IMR-90 (cell line): Measurements from ENCODE around the gene MSI2. TPM values are rescaled to one million over a fixed set of nuclear protein-coding genes. Genes with fewer than 3 reads are reported as not detected.

Experiments used
- ATAC-seq: fragments of 200-7000 bp; cut with Tn5 transposase; 2 replicates; pipeline ENCODE4 v1.9.1; 2020; ENCODE audit warnings: low read depth, mild to moderate bottlenecking, moderate library complexity
- BruUV-seq: library from RNA; stranded (reverse); fragments of 400-500 nt; replicated peaks from 2 replicates; lab custom pipeline; 2021; lab: Mats Ljungman, UMichigan
- CTCF ChIA-PET: fragments of 300-600 bp; formaldehyde crosslinking; extraction: SDS; loops from one replicate; lab custom pipeline; 2021; ENCODE audit warnings: antibody characterized with exemption; lab: Yijun Ruan, JAX
- POLR2A ChIA-PET: fragments of 300-600 bp; sonication (Branson Sonifier 250); formaldehyde crosslinking; loops from one replicate; lab custom pipeline; 2022; ENCODE audit warnings: antibody characterized with exemption; ENCODE audit not compliant: unreplicated experiment; lab: Charles Lee
- DNase-seq: peaks from one replicate; pipeline ENCODE4 v3.0.0; 2013
- H2AFZ ChIP-seq: replicated peaks from 2 replicates; pipeline ENCODE3; 2013; ENCODE audit warnings: low read length, mild to moderate bottlenecking; ENCODE audit not compliant: poor library complexity
- H2AK5ac ChIP-seq: 2 replicates; pipeline ENCODE4 v1.6.1; 2013; ENCODE audit warnings: low read depth, low read length, inconsistent platforms
- H2AK9ac ChIP-seq: replicated peaks from 2 replicates; pipeline ENCODE3; 2013; ENCODE audit warnings: mild to moderate bottlenecking, low read depth, low read length, moderate library complexity; ENCODE audit not compliant: poor library complexity
- H2BK120ac ChIP-seq: 2 replicates; pipeline ENCODE4 v1.6.1; 2013; ENCODE audit warnings: low read depth, low read length, inconsistent platforms
- H2BK15ac ChIP-seq: 3 replicates; pipeline ENCODE4 v1.6.1; 2013; ENCODE audit warnings: low read depth, low read length, inconsistent platforms
- H2BK20ac ChIP-seq: 2 replicates; pipeline ENCODE4 v1.6.1; 2013; ENCODE audit warnings: low read depth, mild to moderate bottlenecking, inconsistent platforms, low read length, moderate library complexity
- H2BK5ac ChIP-seq: 2 replicates; pipeline ENCODE4 v1.6.1; 2013; ENCODE audit warnings: mild to moderate bottlenecking, low read depth, low read length, inconsistent platforms; ENCODE audit not compliant: poor library complexity, severe bottlenecking
- H3K14ac ChIP-seq: replicated peaks from 2 replicates; pipeline ENCODE4 v1.6.1; 2013; ENCODE audit warnings: low read depth, low read length, inconsistent platforms
- H3K18ac ChIP-seq: 2 replicates; pipeline ENCODE4 v1.6.1; 2013; ENCODE audit warnings: low read depth, low read length, control low read depth
- H3K23ac ChIP-seq: 2 replicates; pipeline ENCODE4 v1.6.1; 2013; ENCODE audit warnings: low read depth, low read length, inconsistent platforms
- H3K27ac ChIP-seq: 2 replicates; pipeline ENCODE4 v1.5.1; 2013; ENCODE audit warnings: mild to moderate bottlenecking, control low read depth, low read length; ENCODE audit not compliant: insufficient read depth
- H3K27me3 ChIP-seq: 2 replicates; pipeline ENCODE4 v1.6.1; 2013; ENCODE audit warnings: low read length; ENCODE audit not compliant: control insufficient read depth, insufficient read depth
- H3K36me3 ChIP-seq: 2 replicates; pipeline ENCODE4 v1.6.1; 2013; ENCODE audit warnings: low read length, mixed read lengths; ENCODE audit not compliant: control insufficient read depth, insufficient read depth
- H3K4ac ChIP-seq: 2 replicates; pipeline ENCODE4 v1.6.1; 2013; ENCODE audit warnings: low read depth, low read length, inconsistent platforms
- H3K4me1 ChIP-seq: 2 replicates; pipeline ENCODE4 v1.6.1; 2013; ENCODE audit warnings: low read length, mixed read lengths; ENCODE audit not compliant: control insufficient read depth, insufficient read depth
- H3K4me2 ChIP-seq: 2 replicates; pipeline ENCODE4 v1.6.1; 2013; ENCODE audit warnings: low read depth, mild to moderate bottlenecking, control low read depth, low read length, moderate library complexity
- H3K4me3 ChIP-seq: 2 replicates; pipeline ENCODE4 v1.5.1; 2013; ENCODE audit warnings: low read depth, mild to moderate bottlenecking, control low read depth, low read length, moderate library complexity; ENCODE audit not compliant: insufficient read depth
- H3K56ac ChIP-seq: 2 replicates; pipeline ENCODE4 v1.6.1; 2013; ENCODE audit warnings: low read length, inconsistent platforms; ENCODE audit not compliant: insufficient read depth; ENCODE audit errors: extremely low read depth
- H3K79me1 ChIP-seq, 2 experiments: 2 replicates each; pipeline ENCODE4 v1.6.1; 2013; ENCODE audit warnings: low read length in 2 of 2, inconsistent platforms in 1 of 2, low read depth in 1 of 2
- H3K9ac ChIP-seq: 2 replicates; pipeline ENCODE4 v1.6.1; 2013; ENCODE audit warnings: low read depth, low read length, control low read depth
- H3K9me1 ChIP-seq: 2 replicates; pipeline ENCODE4 v1.6.1; 2013; ENCODE audit warnings: low read length, inconsistent platforms; ENCODE audit not compliant: insufficient read depth
- H3K9me3 ChIP-seq: 2 replicates; pipeline ENCODE4 v1.6.1; 2013; ENCODE audit warnings: low read length; ENCODE audit not compliant: control insufficient read depth, insufficient read depth
- H4K20me1 ChIP-seq: 2 replicates; pipeline ENCODE4 v1.6.1; 2013; ENCODE audit warnings: low read length, inconsistent platforms; ENCODE audit not compliant: insufficient read depth
- H4K5ac ChIP-seq: 2 replicates; pipeline ENCODE4 v1.6.1; 2013; ENCODE audit warnings: mild to moderate bottlenecking, low read depth, low read length, control low read depth
- H4K8ac ChIP-seq, 2 experiments: 2 replicates each; pipeline ENCODE4 v1.6.1; 2013; ENCODE audit warnings: low read depth in 2 of 2, low read length in 2 of 2, control low read depth in 1 of 2, inconsistent platforms in 1 of 2
- H4K91ac ChIP-seq: 2 replicates; pipeline ENCODE4 v1.6.1; 2013; ENCODE audit warnings: low read depth, low read length, inconsistent platforms; ENCODE audit not compliant: insufficient read depth
- BHLHE40 ChIP-seq: fragments of 150-350 bp; IDR thresholded peaks from 2 replicates; pipeline ENCODE4 v1.6.1; 2016; ENCODE audit warnings: mild to moderate bottlenecking, low read depth, low read length
- CEBPB ChIP-seq: IDR thresholded peaks from 2 replicates; pipeline ENCODE4 v1.6.1; 2012; ENCODE audit warnings: low read depth, low read length, improper control_type of control experiment
- CHD1 ChIP-seq: IDR thresholded peaks from 2 replicates; pipeline ENCODE4 v1.6.1; 2012; ENCODE audit warnings: low read depth, low read length, improper control_type of control experiment
- CTCF ChIP-seq: conservative IDR thresholded peaks from 2 replicates; pipeline ENCODE4 v1.5.1; 2012; ENCODE audit warnings: mild to moderate bottlenecking, low read depth, low read length, improper control_type of control experiment
- ELK1 ChIP-seq: fragments of 150-350 bp; IDR thresholded peaks from 2 replicates; pipeline ENCODE4 v1.6.1; 2016; ENCODE audit warnings: low read depth, mild to moderate bottlenecking, low read length, moderate library complexity, borderline replicate concordance
- MAFK ChIP-seq: IDR thresholded peaks from 2 replicates; pipeline ENCODE4 v1.6.1; 2012; ENCODE audit warnings: low read depth, low read length, improper control_type of control experiment
- MAZ ChIP-seq: IDR thresholded peaks from 2 replicates; pipeline ENCODE4 v1.6.1; 2012; ENCODE audit warnings: low read depth, mild to moderate bottlenecking, low read length, improper control_type of control experiment, moderate library complexity, borderline replicate concordance
- MXI1 ChIP-seq: IDR thresholded peaks from 2 replicates; pipeline ENCODE4 v1.6.1; 2012; ENCODE audit warnings: low read depth, mild to moderate bottlenecking, low read length, moderate library complexity, borderline replicate concordance
- NFE2L2 ChIP-seq: fragments of 150-350 bp; IDR thresholded peaks from 2 replicates; pipeline ENCODE4 v1.6.1; 2016; ENCODE audit warnings: low read depth, mild to moderate bottlenecking, low read length
- RAD21 ChIP-seq: IDR thresholded peaks from 2 replicates; pipeline ENCODE4 v1.6.1; 2012; ENCODE audit warnings: low read length, improper control_type of control experiment
- RCOR1 ChIP-seq: IDR thresholded peaks from 2 replicates; pipeline ENCODE4 v1.6.1; 2012; ENCODE audit warnings: mild to moderate bottlenecking, low read length, improper control_type of control experiment; ENCODE audit not compliant: insufficient replicate concordance
- RFX5 ChIP-seq: IDR thresholded peaks from 2 replicates; pipeline ENCODE4 v1.8.0; 2012; ENCODE audit warnings: low read depth, mild to moderate bottlenecking, low read length, moderate library complexity
- SMC3 ChIP-seq: fragments of 150-350 bp; IDR thresholded peaks from 2 replicates; pipeline ENCODE4 v1.6.1; 2016; ENCODE audit warnings: low read depth, mild to moderate bottlenecking, antibody characterized with exemption, low read length, moderate library complexity
- USF2 ChIP-seq: fragments of 150-350 bp; IDR thresholded peaks from 2 replicates; pipeline ENCODE4 v1.6.1; 2017; ENCODE audit warnings: mild to moderate bottlenecking, antibody characterized with exemption, low read length, low read depth
- WGBS, 2 experiments: methylation state at CpG; one replicate each; pipeline versions ENCODE4 v1.1.5 to v1.1.7; 2013; ENCODE audit warnings: missing lambda C conversion rate in 2 of 2; ENCODE audit not compliant: insufficient read length in 1 of 2; ENCODE audit errors: extremely low coverage in 2 of 2; 5-methylcytosine and 5-hydroxymethylcytosine counted together
- dilution Hi-C: fragments of 300-500 bp; cut with HindIII; formaldehyde crosslinking; loops from one replicate; pipeline ENCODE4 v1.14.3; 2018; ENCODE audit warnings: low sequenced_read_pairs; ENCODE audit not compliant: unreplicated experiment
- in situ Hi-C: fragments of 300-500 bp; cut with MboI; formaldehyde crosslinking; loops from 3 replicates; pipeline ENCODE4 v1.14.3; 2019; ENCODE audit warnings: low sequenced_read_pairs, inconsistent platforms, mixed read lengths
- intact Hi-C: fragments of 100-400 bp; cut with micrococcal nuclease; formaldehyde crosslinking; loops from 2 replicates; pipeline ENCODE4 v1.10.0; 2022
- polyA plus RNA-seq, 3 experiments: library from polyadenylated mRNA; depleted of rRNA; stranded (reverse); fragments of >200 nt; gene quantifications; 2 replicates each; pipeline ENCODE4 v1.2.3, GENCODE V29; 2012; ENCODE audit warnings: low replicate concordance in 1 of 3
- total RNA-seq: library from RNA; depleted of rRNA; stranded (reverse); fragments of >200 nt; gene quantifications from 2 replicates; pipeline ENCODE4 v1.2.3, GENCODE V29; 2012

Gene MSI2
- total and polyA plus RNA-seq, 2 of the 4 experiments (the other 2 are of a cell fraction): 13.0 to 16.0 TPM

- WGBS, 2 experiments: no CpG with 5 or more reads among the region's 3 CpGs
- in situ Hi-C loops (no loop called here), intact Hi-C loops (no loop called here), dilution Hi-C loops (no loop called here)
- Histone ChIP-seq H3K9me3 (no peaks in the 10 kb centered on the region), H4K5ac (no peak overlapping the region), H3K9me1 (no peaks in the 10 kb centered on the region), H3K4me3 (no peak overlapping the region), H3K23ac (no peak overlapping the region), H3K18ac (no peak overlapping the region), H4K8ac (no peak overlapping the region), H2AFZ (no peak overlapping the region), H3K14ac (no peak overlapping the region), H3K4ac (no peak overlapping the region), H4K91ac (no peak overlapping the region), H2BK5ac (no peak overlapping the region), H2BK20ac (no peak overlapping the region), H2AK5ac (no peak overlapping the region), H3K79me1 (no peaks in the 10 kb centered on the region), H3K27me3 (peaks cover 2% of the 10 kb centered on the region), H2BK120ac (no peak overlapping the region), H3K4me2 (no peak overlapping the region), H3K27ac (no peak overlapping the region), H3K56ac (no peak overlapping the region), H3K4me1 (no peaks in the 10 kb centered on the region), H3K36me3 (no peaks in the 10 kb centered on the region), H3K9ac (no peak overlapping the region), H2AK9ac (no peak overlapping the region), H4K20me1 (no peaks in the 10 kb centered on the region), H2BK15ac (no peak overlapping the region)
- CTCF ChIA-PET: no interaction called here
- ATAC-seq: no peak
- no peak for DNase-seq
- no TSS peak for BruUV-seq
- POLR2A ChIA-PET: interaction anchor here (0.5 kb wide), 1 partner anchor 29 kb away, joined by 7 read pairs; no protein-coding TSS in a partner anchor
- TF ChIP-seq CHD1 (no peak), SMC3 (no peak), USF2 (no peak), MAFK (no peak), NFE2L2 (no peak), MXI1 (no peak), ELK1 (no peak), RFX5 (no peak), RAD21 (no peak), BHLHE40 (no peak), MAZ (no peak), CTCF (no peak), CEBPB (no peak), RCOR1 (no peak)
Observed at GRCh38 chr17:57221366-57222350, 34.7 kb upstream of the MSI2 start.
